Endothelial cell of umbilical vein (primary cell): ENCODE data around the gene CD2AP. TPM values are rescaled to one million over a fixed set of nuclear protein-coding genes. Genes with fewer than 3 reads are reported as not detected.

Experiments
- BruUV-seq: library from RNA; stranded (reverse); fragments of 400-500 nt; replicated peaks from 2 replicates; lab custom pipeline; 2021; lab: Mats Ljungman, UMichigan
- CTCF ChIA-PET: fragments of 300-600, 350-600 bp; sonication (Branson Sonifier 250); formaldehyde crosslinking; loops from one replicate; lab custom pipeline; 2021; ENCODE audit warnings: antibody characterized with exemption, inconsistent platforms; lab: Charles Lee
- POLR2A ChIA-PET: fragments of 300-600, 350-600 bp; sonication (Branson Sonifier 250); formaldehyde crosslinking; loops from one replicate; lab custom pipeline; 2021; ENCODE audit warnings: antibody characterized with exemption, inconsistent platforms; lab: Charles Lee
- DNase-seq: peaks from one replicate; pipeline ENCODE4 v3.0.0-alpha.2; 2011; ENCODE audit warnings: low read depth, low spot score
- FAIRE-seq: peaks from 2 replicates; lab custom pipeline; 2011; peaks lifted over from hg19 to GRCh38; lab: Jason Lieb, UNC
- H2AFZ ChIP-seq: 2 replicates; pipeline ENCODE4 v1.6.0; 2012; ENCODE audit warnings: low read depth, low read length, control low read depth, inconsistent platforms
- H3K27ac ChIP-seq: 2 replicates; pipeline ENCODE4 v1.5.1; 2011; ENCODE audit warnings: low read depth, mild to moderate bottlenecking, control low read depth, low read length, moderate library complexity; ENCODE audit not compliant: insufficient read depth
- H3K27me3 ChIP-seq, 2 experiments: 2 replicates each; pipeline versions ENCODE4 v1.6.0 to v1.6.1; 2011; ENCODE audit warnings: low read length in 2 of 2, mixed read lengths in 1 of 2; ENCODE audit not compliant: control insufficient read depth in 2 of 2, insufficient read depth in 2 of 2
- H3K36me3 ChIP-seq, 2 experiments: 2 replicates in 1 of 2; 3 replicates in 1 of 2; pipeline ENCODE4 v1.5.1; 2011; ENCODE audit warnings: low read length in 2 of 2, mild to moderate bottlenecking in 1 of 2, moderate library complexity in 1 of 2; ENCODE audit not compliant: control insufficient read depth in 2 of 2, insufficient read depth in 2 of 2; ENCODE audit errors: extremely low read depth in 1 of 2
- H3K4me1 ChIP-seq: 3 replicates; pipeline ENCODE4 v1.5.1; 2011; ENCODE audit warnings: mild to moderate bottlenecking, low read length; ENCODE audit not compliant: control insufficient read depth, insufficient read depth; ENCODE audit errors: extremely low read depth
- H3K4me2 ChIP-seq: 2 replicates; pipeline ENCODE4 v1.6.1; 2011; ENCODE audit warnings: low read length, control low read depth, mixed read lengths; ENCODE audit not compliant: insufficient read depth
- H3K4me3 ChIP-seq, 3 experiments: fragments of 200-600 bp in 1 of 3; sonication (generic), shearing (Covaris generic) in 1 of 3; replicated peaks in 1 of 3; 2 replicates each; pipeline ENCODE4 v1.5.1; 2011 to 2016; ENCODE audit warnings: control low read depth in 3 of 3, low read length in 3 of 3, mild to moderate bottlenecking in 2 of 3, inconsistent platforms in 1 of 3, low read depth in 1 of 3, moderate library complexity in 1 of 3; ENCODE audit not compliant: insufficient read depth in 1 of 3
- H3K79me2 ChIP-seq: 2 replicates; pipeline ENCODE4 v1.6.0; 2012; ENCODE audit warnings: low read length, inconsistent platforms; ENCODE audit not compliant: control insufficient read depth, insufficient read depth
- H3K9ac ChIP-seq: replicated peaks from 2 replicates; pipeline ENCODE3; 2011; ENCODE audit warnings: low read length, control low read depth; ENCODE audit not compliant: insufficient read depth; ENCODE audit errors: extremely low read depth
- H3K9me1 ChIP-seq: replicated peaks from 3 replicates; pipeline ENCODE4 v1.6.0; 2011; ENCODE audit warnings: mild to moderate bottlenecking, low read length; ENCODE audit not compliant: control insufficient read depth, insufficient read depth; ENCODE audit errors: extremely low read depth
- H3K9me3 ChIP-seq: replicated peaks from 2 replicates; pipeline ENCODE4 v1.5.1; 2012; ENCODE audit warnings: low read length, inconsistent platforms; ENCODE audit not compliant: control insufficient read depth, insufficient read depth
- H4K20me1 ChIP-seq: replicated peaks from 2 replicates; pipeline ENCODE3; 2011; ENCODE audit warnings: mild to moderate bottlenecking, low read length; ENCODE audit not compliant: control insufficient read depth, insufficient read depth; ENCODE audit errors: extremely low read depth
- CTCF ChIP-seq, 2 donors: IDR thresholded peaks; 1 replicate in 1 of 2; 2 replicates in 1 of 2; pipeline ENCODE4 v1.5.1; 2011; ENCODE audit warnings: low read length in 2 of 2, mild to moderate bottlenecking in 2 of 2, moderate library complexity in 2 of 2, control low read depth in 1 of 2, inconsistent platforms in 1 of 2, low read depth in 1 of 2; ENCODE audit not compliant: insufficient read depth in 1 of 2; ENCODE audit errors: extremely low read depth in 1 of 2
- EZH2 ChIP-seq: IDR thresholded peaks from 2 replicates; pipeline ENCODE4 v1.6.1; 2012; ENCODE audit warnings: borderline replicate concordance, low read depth, mild to moderate bottlenecking, moderate library complexity, low read length, inconsistent platforms; ENCODE audit not compliant: severe bottlenecking
- FOS ChIP-seq: IDR thresholded peaks from 2 replicates; pipeline ENCODE4 v1.6.1; 2011; ENCODE audit warnings: mild to moderate bottlenecking, low read length, moderate library complexity, borderline replicate concordance; ENCODE audit not compliant: insufficient read depth
- GATA2 ChIP-seq: IDR thresholded peaks from 2 replicates; pipeline ENCODE4 v1.7.0; 2011; ENCODE audit warnings: low read depth, mild to moderate bottlenecking, moderate library complexity, mixed read lengths, low read length; ENCODE audit not compliant: insufficient read length, insufficient read depth
- JUN ChIP-seq: IDR thresholded peaks from 2 replicates; pipeline ENCODE4 v1.6.1; 2011; ENCODE audit warnings: borderline replicate concordance, low read depth; ENCODE audit not compliant: insufficient read length, insufficient read depth
- MAX ChIP-seq: IDR thresholded peaks from 2 replicates; pipeline ENCODE4 v1.6.1; 2011; ENCODE audit not compliant: insufficient read depth, insufficient read length
- MYC ChIP-seq: IDR thresholded peaks from one replicate; pipeline ENCODE4 v1.6.1; 2011; ENCODE audit warnings: mild to moderate bottlenecking, low read depth, low read length
- POLR2A ChIP-seq: IDR thresholded peaks from 2 replicates; pipeline ENCODE4 v1.6.1; 2012; ENCODE audit warnings: low read depth, mild to moderate bottlenecking, control low read depth, low read length
- POLR2AphosphoS5 ChIP-seq: IDR thresholded peaks from 2 replicates; pipeline ENCODE4 v1.6.1; 2012; ENCODE audit warnings: low read depth, mild to moderate bottlenecking, control low read depth, low read length, moderate library complexity; ENCODE audit not compliant: insufficient read depth
- dilution Hi-C: fragments of 300-500 bp; cut with MboI; formaldehyde crosslinking; loops from one replicate; pipeline ENCODE4 v1.15.0; 2019; ENCODE audit warnings: low sequenced_read_pairs; ENCODE audit not compliant: extremely low pct_ligation_motif_present
- intact Hi-C: fragments of 100-400 bp; cut with micrococcal nuclease; formaldehyde crosslinking; loops from one replicate; pipeline ENCODE4 v1.10.0; 2022
- polyA plus RNA-seq, 4 experiments: library from polyadenylated mRNA; depleted of rRNA in 3 of 4; stranded (reverse) in 3 of 4; unstranded in 1 of 4; fragments of >200 nt; gene quantifications; 2 replicates each; pipeline versions ENCODE4 v1.2.1 to v1.2.3, GENCODE V29; 2011 to 2012; ENCODE audit warnings: missing spikeins in 1 of 4
- total RNA-seq: library from RNA; stranded (reverse); gene quantifications from 2 replicates; pipeline ENCODE4 v1.2.3, GENCODE V29; 2021

Gene CD2AP
- total and polyA plus RNA-seq, 2 donors (not counting 3 experiments of a cell fraction or from before 2014, with no cell fraction given) = 4.2 to 39.8 TPM

DNA sequence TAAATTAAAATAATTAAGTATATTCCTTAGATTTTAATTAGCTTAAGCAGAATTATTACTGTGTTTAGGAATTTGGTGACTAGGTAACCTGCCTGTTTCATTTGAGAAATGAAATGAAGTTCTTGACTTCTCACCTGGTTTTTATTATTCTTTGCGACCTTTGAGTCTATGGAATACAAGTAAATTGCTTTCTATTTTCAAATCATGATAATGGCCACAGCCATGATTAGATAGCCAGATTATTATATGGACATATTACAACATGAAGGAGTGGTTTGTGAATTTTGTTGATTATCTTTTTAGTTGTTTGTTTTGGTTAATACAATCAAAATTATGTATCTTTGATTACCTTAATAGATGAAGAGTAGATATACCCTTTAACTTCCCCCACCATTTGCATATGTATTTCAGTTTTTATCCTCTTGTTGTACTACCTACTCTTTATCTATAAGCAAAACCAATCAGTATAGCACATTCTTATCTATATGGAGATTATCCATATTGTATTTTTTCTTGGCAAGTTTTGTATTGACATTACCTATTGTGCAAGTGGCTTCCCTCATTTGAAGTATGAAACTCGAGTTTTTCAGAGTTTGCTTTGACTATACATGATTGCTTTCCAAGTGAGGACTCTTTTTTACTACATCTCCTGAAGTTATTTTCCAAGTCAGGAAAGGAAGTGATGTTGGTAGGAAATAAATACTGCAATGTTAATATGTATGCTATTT, 47.9 kb downstream of the CD2AP start:
- DNase-seq = peak; percentile 46
- dilution Hi-C loops = no loop called here
- ChIA-PET CTCF (no interaction called here), POLR2A (interaction anchor here (0.7 kb wide), 1 partner anchor 27 kb away, joined by 3 read pairs; no protein-coding TSS in a partner anchor)
- Histone ChIP-seq H2AFZ (no peak overlapping the region), H3K9me1 (peaks cover 3% of the 10 kb centered on the region), H3K9ac (no peak overlapping the region), H3K4me3 (peak overlapping the region in 1 of 3 experiments; percentile 17), H3K27ac (no peak overlapping the region), H3K4me2 (peak overlapping the region; percentile 81), H3K36me3 (peaks cover 0 to 3% of the 10 kb centered on the region in 2 experiments), H3K4me1 (peaks cover 22% of the 10 kb centered on the region), H3K9me3 (no peaks in the 10 kb centered on the region), H3K79me2 (peaks cover 62% of the 10 kb centered on the region), H3K27me3 (no peaks in the 10 kb centered on the region), H4K20me1 (peaks cover 7% of the 10 kb centered on the region)
- no peak for FAIRE-seq
- intact Hi-C loops = no loop called here
- TF ChIP-seq MYC = no peak
- TF ChIP-seq POLR2A = no peak
- no peak for TF ChIP-seq GATA2
- no peak for TF ChIP-seq CTCF (IDR thresholded peaks at IDR 0.05; ENCODE audit: extremely low read depth in 1 of 2, insufficient read depth in 1 of 2, low read depth in 1 of 2, low read length in 2 of 2)
- no peak for TF ChIP-seq POLR2AphosphoS5
- no peak for TF ChIP-seq FOS
- TF ChIP-seq EZH2 = no peak
- no peak for TF ChIP-seq JUN
- TF ChIP-seq MAX = no peak
- BruUV-seq = no TSS peak
